Astrocyte (in vitro differentiated cells and primary cell): ENCODE data around the gene TLNRD1.

Source experiments
- EZH2 ChIP-seq: IDR thresholded peaks from 2 replicates; pipeline ENCODE4 v1.6.1; 2012; ENCODE audit warnings: mild to moderate bottlenecking, low read length, inconsistent platforms; ENCODE audit not compliant: insufficient read depth
- TF ChIP-seq, protein P1 (sequence below): IDR thresholded peaks from 2 replicates; pipeline ENCODE4 v1.5.1; 2011; ENCODE audit warnings: low read depth, mild to moderate bottlenecking, inconsistent platforms, low read length, moderate library complexity; ENCODE audit not compliant: insufficient read depth

DNA sequence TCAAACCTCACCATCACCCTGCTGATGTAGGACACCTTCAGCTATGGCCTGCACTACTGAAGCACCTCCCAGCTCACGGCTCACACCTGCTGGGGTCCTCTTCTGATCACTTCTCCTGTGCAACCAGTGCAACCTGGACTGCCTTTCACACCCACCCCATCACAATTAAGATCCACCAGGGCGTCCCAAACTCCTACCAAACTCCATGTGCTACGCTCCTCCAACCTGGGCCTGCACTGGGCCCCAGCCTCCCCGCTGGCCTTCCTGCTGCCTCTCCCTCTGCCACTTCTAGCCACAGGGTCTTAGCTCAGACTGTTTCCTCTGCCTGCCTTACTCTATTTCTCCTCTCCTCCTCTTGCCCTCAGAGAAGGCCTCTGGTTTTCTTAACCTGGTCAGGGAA, 23.9 kb upstream of the TLNRD1 start:
- TF ChIP-seq, protein P1, sequence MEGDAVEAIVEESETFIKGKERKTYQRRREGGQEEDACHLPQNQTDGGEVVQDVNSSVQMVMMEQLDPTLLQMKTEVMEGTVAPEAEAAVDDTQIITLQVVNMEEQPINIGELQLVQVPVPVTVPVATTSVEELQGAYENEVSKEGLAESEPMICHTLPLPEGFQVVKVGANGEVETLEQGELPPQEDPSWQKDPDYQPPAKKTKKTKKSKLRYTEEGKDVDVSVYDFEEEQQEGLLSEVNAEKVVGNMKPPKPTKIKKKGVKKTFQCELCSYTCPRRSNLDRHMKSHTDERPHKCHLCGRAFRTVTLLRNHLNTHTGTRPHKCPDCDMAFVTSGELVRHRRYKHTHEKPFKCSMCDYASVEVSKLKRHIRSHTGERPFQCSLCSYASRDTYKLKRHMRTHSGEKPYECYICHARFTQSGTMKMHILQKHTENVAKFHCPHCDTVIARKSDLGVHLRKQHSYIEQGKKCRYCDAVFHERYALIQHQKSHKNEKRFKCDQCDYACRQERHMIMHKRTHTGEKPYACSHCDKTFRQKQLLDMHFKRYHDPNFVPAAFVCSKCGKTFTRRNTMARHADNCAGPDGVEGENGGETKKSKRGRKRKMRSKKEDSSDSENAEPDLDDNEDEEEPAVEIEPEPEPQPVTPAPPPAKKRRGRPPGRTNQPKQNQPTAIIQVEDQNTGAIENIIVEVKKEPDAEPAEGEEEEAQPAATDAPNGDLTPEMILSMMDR = no peak
- TF ChIP-seq EZH2 = no peak
